ENCODE measurements around the gene MBD3L3.
"Not testable (repeated sequence)": the region's sequence is repeated elsewhere in the genome, so short reads cannot be mapped to it uniquely, and the experiment has no call there.

Gene MBD3L3

DNA sequence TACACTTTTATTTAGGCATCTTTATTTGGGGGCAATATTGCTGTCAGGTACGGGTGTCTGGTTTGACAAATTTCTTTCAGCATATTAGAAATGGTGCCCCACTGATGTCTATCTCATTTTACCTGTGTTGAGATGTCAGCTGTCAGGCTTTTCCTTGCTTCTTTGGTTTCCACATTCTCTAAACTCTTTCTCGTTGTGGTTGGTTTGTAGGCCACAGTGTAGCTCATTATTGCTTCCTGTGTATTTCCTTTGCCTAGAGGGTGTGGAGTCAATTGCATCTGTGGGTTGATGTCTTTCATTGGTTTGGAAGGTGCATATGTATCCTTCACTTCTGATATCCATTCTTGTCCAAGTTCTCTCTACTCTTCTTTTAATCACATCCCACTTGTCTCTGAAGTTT lies 1.5 kb upstream of the MBD3L3 start:
- not testable (repeated sequence) for DNase-seq

DNA sequence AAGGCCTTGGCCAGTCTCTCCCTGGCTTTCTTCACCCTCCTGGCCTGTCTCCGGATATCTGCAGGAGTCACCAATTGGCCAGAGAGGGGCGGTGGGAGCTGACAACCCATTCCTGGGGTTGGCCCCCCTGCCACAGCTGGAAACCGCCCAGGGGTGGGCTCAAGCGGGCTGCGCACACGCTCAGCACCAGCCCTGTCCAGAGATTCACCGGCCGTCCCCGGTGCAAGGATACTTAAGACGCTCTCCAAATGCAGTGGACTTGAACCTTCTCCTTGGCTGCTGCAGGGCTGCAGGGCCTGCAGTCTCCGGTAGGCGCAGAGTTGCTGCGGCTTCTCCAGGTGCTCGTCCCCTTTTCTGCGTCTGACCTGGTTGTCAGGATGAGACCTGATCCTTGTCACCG lies 2.1 kb downstream of the MBD3L3 start:
- DNase-seq = not testable (repeated sequence)

DNA sequence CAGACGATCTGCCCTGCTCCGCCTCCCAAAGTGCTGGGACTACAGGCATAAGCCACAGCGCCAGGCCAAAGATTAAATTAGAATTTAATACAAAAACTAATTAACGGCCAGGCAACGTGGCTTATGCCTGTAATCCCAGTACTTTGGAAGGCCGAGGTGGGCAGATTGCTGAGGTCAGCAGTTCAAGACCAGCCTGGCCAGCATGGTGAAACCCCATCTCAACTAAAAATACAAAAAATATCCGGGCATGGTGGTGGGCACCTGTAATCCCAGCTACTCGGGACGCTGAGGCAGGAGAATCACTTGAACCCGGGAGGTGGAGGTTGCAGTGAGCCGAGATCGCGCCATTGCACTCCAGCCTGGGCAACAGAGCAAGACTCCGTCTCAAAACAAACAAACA lies 2.8 kb downstream of the MBD3L3 start:
- not testable (repeated sequence) for DNase-seq

DNA sequence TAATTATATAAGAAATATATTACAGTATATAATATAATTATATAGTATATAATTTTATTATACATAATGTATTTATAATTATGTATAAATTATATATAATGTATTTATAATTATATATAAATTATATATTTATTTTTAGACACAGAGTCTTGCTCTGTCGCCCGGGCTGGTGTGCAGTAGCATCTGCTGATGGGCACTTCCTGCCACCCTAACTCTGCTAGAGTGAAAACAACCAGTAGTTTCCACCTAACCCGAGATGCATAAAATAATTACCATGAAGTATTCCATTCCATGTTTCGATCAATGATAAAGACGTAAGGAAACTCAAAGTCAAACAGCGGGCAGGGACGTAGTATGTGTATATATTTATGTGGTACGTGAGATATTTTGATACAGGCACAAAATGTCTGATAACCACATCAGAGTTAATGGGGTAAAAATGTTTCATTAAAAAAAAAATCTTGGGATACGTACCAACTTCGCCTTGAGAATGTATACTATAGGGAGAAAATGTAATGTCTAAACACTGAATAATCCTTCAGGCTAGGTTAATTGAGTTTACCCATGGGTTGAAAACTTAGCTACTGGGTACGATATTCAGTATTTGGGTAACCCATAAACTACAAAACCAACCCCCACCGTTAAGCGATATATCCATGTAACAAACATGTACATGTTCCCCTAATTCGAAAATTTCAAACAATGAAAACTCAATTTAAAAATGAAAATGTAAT lies 3.7 kb downstream of the MBD3L3 start:
- DNase-seq = not testable (repeated sequence)

DNA sequence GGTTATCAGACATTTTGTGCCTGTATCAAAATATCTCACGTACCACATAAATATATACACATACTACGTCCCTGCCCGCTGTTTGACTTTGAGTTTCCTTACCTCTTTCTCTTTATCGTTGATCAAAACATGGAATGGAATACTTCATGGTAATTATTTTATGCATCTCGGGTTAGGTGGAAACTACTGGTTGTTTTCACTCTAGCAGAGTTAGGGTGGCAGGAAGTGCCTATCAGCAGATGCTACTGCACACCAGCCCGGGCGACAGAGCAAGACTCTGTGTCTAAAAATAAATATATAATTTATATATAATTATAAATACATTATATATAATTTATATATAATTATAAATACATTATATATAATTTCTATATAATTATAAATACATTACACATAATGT lies 5.6 kb downstream of the MBD3L3 start:
- not testable (repeated sequence) for DNase-seq

DNA sequence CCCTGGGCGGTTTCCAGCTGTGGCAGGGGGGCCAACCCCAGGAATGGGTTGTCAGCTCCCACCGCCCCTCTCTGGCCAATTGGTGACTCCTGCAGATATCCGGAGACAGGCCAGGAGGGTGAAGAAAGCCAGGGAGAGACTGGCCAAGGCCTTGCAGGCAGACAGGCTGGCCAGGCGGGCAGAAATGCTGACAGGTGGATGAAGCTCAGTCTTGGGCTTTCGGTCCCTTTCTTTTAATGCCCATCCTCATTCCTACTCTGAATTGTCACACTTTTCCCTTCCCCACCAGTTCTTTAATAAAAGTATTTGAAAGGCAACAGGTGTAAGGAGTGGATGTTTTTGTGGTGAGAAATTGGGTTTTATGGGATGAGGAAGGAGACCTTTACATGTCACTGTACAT lies 7.1 kb downstream of the MBD3L3 start:
- not testable (repeated sequence) for DNase-seq

DNA sequence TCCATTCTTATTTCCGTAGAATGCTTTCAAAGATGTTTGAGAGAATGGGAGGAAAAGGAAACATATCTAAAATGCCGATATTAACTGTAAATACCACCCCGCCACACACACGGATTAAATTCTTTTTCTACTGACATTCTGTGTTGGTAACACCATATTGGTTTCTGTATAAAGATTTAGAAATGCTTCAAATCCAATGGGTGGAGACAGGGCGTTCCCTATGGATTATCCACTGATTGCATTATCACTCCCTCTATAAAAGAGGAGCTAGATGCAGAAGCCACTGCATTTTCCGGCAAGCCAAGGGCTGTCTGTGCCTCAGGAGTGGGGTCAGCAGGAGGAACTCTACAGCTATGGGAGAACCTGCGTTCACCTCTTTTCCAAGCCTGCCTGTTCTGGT lies 9.5 kb downstream of the MBD3L3 start, which contains the start of gene MBD3L2:
TSS of gene MBD3L2 (plus strand) at position 301 of the 400 bp plus-strand sequence. CDS start at position 354, 53 bp downstream.
- not testable (repeated sequence) for DNase-seq

DNA sequence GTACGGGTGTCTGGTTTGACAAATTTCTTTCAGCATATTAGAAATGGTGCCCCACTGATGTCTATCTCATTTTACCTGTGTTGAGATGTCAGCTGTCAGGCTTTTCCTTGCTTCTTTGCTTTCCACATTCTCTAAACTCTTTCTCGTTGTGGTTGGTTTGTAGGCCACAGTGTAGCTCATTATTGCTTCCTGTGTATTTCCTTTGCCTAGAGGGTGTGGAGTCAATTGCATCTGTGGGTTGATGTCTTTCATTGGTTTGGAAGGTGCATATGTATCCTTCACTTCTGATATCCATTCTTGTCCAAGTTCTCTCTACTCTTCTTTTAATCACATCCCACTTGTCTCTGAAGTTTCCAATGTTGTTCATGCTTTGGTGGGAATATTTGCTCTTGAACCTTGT lies 16.9 kb downstream of the MBD3L3 start:
- not testable (repeated sequence) for DNase-seq

DNA sequence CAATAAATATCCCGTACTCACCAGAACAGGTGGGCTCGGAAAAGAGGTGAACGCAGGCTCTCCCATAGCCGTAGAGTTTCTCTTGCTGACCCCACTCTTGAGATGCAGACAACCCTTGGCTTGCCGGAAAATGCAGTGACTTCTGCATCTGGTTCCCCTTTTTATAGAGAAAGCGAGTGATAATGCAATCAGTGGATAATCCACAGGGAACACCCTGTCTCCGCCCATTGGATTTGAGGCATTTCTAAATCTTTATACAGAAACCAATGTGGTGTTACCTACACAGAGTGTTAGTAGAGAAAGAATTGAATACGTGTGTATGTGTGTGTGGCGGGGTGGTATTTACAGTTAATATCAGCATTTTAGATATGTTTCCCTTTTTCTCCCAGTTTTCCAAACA lies 18.4 kb downstream of the MBD3L3 start, which contains the start of gene MBD3L4:
TSS of gene MBD3L4 (minus strand) at position 101 of the 400 bp plus-strand sequence. CDS start at position 66, 35 bp downstream.
- not testable (repeated sequence) for DNase-seq

DNA sequence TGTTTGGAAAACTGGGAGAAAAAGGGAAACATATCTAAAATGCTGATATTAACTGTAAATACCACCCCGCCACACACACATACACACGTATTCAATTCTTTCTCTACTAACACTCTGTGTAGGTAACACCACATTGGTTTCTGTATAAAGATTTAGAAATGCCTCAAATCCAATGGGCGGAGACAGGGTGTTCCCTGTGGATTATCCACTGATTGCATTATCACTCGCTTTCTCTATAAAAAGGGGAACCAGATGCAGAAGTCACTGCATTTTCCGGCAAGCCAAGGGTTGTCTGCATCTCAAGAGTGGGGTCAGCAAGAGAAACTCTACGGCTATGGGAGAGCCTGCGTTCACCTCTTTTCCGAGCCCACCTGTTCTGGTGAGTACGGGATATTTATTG lies 28.2 kb downstream of the MBD3L3 start, which contains the start of gene MBD3L5:
TSS of gene MBD3L5 (plus strand) at position 301 of the 400 bp plus-strand sequence. CDS start at position 335, 34 bp downstream.
- not testable (repeated sequence) for DNase-seq

DNA sequence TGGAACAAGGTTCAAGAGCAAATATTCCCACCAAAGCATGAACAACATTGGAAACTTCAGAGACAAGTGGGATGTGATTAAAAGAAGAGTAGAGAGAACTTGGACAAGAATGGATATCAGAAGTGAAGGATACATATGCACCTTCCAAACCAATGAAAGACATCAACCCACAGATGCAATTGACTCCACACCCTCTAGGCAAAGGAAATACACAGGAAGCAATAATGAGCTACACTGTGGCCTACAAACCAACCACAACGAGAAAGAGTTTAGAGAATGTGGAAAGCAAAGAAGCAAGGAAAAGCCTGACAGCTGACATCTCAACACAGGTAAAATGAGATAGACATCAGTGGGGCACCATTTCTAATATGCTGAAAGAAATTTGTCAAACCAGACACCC lies 29.7 kb downstream of the MBD3L3 start:
- not testable (repeated sequence) for DNase-seq

DNA sequence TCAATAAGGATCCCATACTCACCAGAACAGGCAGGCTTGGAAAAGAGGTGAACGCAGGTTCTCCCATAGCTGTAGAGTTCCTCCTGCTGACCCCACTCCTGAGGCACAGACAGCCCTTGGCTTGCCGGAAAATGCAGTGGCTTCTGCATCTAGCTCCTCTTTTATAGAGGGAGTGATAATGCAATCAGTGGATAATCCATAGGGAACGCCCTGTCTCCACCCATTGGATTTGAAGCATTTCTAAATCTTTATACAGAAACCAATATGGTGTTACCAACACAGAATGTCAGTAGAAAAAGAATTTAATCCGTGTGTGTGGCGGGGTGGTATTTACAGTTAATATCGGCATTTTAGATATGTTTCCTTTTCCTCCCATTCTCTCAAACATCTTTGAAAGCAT lies 37.1 kb downstream of the MBD3L3 start, which contains the start of gene MBD3L2B:
TSS of gene MBD3L2B (minus strand) at position 101 of the 400 bp plus-strand sequence. CDS start at position 67, 34 bp downstream.
- not testable (repeated sequence) for DNase-seq

DNA sequence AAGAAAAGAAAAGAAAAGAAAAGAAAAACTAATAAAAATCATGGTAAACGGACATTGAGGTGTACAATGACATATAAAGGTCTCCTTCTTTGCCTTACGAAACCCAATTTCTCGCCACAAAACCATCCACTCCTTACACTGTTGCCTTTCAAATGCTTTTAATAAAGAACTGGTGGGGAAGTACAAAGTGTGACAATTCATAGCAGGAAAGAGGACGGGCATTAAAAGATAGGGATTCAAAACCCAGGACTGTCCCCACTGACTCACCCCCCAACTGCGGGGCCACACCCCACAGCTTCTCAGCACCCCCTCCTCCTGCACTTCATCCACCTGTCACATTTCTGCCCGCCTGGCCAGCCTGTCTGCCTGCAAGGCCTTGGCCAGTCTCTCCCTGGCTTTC lies 39.6 kb downstream of the MBD3L3 start:
- DNase-seq = no peak

DNA sequence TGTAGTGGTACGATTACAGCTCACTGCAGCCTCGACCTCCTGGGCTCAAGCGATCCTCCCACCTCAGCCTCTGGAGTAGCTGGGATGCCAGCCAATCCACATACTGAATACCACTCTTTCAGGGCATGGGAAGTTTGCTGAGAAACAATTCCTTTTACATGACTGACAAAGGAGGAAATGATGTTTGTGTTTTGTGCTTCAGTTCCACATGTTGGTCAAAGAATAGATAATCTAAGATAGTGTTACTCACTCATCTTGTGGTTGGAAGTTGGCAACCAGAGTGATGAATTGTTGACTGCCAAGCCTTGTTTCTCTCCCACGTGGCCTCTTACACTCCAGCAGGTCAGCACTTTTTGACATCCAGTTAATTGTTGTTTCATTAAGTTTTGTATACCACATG lies 44.8 kb downstream of the MBD3L3 start:
- no peak for DNase-seq

DNA sequence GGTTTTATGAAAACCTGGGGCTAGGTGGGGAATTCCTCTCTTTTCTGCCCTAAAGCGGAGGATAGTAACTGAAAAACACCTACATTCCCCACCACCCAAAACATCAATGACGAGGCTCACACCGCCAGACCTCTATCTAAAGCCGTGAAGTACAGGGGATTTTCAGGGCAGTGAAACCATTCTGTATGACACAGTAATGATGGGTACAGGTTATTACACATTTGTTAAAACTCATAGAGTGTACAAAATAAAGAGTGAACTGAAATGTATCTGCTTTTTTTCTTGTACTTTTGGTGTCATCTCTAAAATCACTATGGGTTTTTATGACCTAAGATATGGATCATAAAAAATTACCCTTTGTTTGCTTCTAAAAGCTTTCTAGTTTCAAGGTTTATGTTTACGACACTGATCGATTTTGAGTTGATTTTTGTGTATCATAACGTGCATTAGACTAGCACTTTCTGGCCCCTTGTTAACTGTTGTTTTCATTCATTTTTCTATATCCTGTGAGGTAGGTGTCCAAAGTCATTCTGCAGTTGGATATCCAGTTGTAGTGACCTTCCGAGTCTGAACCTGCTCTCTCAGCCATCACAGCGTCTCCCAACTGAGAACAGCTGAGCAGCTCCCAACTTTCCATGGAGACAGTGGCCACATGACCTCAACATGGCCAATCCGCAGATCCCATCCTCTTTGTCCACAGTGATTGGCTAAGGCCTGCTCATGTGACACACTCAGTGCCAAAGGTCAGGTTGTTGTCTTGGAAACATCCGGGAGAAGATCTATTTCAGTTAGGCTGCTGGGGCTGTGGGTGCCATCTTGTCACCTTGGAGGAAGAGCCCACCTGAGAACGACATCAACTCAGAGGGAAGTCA lies 47.5 kb downstream of the MBD3L3 start:
- no peak for DNase-seq

DNA sequence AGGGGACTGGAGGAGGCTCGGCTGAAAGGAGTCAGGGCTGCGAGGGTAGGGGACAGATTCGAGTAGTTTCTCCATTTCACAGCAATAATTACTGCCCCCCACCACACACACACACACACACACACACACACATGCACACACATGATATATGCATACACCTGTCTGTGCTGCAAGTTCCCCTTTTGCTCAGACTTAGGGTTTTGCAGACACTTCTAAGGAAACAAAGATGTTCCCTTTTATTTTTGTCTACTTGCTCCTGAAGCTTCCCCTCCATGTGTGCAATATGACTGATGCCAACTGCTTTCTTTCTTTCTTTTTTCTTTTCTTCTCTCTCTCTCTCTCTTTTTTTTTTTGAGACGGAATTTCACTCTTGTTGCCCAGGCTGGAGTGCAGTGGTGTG lies 50.6 kb downstream of the MBD3L3 start:
- DNase-seq = no peak
